ENCODE results near the gene FAM163A.

DNA sequence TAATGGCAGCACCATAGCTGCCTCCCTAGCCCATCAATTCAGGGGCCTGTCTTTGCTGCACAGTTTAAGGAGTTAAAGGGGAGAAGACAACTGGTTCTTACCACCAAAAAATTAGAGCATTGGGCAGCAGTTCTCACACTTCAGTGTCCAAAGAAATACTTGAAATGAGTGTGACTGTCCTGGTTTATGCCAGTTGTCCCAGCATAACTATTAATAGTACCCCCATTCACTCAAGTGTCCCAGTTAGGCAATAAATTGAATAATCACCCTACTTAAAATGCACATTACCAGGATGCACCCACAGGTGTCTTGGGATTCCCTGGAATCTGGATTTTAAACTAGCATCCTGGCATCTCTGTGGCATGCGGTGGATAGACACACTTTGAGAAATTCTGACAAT is 51.1 kb downstream of the FAM163A start:
- TF ChIP-seq POLR2A (IDR thresholded peaks at IDR 0.05; ENCODE audit: low read depth, low read length) (no peak), SPI1 (IDR thresholded peaks at IDR 0.05; ENCODE audit: low read depth, low read length) (no peak), POLR2AphosphoS5 (IDR thresholded peaks at IDR 0.05; ENCODE audit: low read depth, low read length) (no peak), TAF1 (IDR thresholded peaks at IDR 0.05; ENCODE audit: low read depth, low read length) (no peak), POU2F2 (IDR thresholded peaks at IDR 0.05; ENCODE audit: low read depth, low read length) (no peak), PAX5 (IDR thresholded peaks at IDR 0.05; ENCODE audit: insufficient read depth, low read length, severe bottlenecking) (no peak)

All from GM12891 (cell line).